Small intestine (tissue), 7 donors: ENCODE results near the gene NET1. TPM values are rescaled to one million over a fixed set of nuclear protein-coding genes. Genes with fewer than 3 reads are reported as not detected.
"Not testable (repeated sequence)": the region's sequence is repeated elsewhere in the genome, so short reads cannot be mapped to it uniquely, and the experiment has no call there.

Experiments used
- DNase-seq, 2 donors: peaks; one replicate each; pipeline versions ENCODE4 v3.0.0 to v3.0.0-alpha.2; 2013
- FAIRE-seq: peaks from 2 replicates; lab custom pipeline; 2012; peaks lifted over from hg19 to GRCh38; lab: Jason Lieb, UNC
- H3K27ac ChIP-seq, 3 donors: one replicate each; pipeline ENCODE4 v1.5.1; 2013; ENCODE audit warnings: low read length in 2 of 3, mild to moderate bottlenecking in 2 of 3, control low read depth in 1 of 3, inconsistent platforms in 1 of 3, low read depth in 1 of 3, moderate library complexity in 1 of 3
- H3K27me3 ChIP-seq, 3 donors: one replicate each; pipeline ENCODE4 v1.6.1; 2013; ENCODE audit warnings: low read length in 3 of 3, inconsistent platforms in 1 of 3; ENCODE audit not compliant: control insufficient read depth in 3 of 3, insufficient read depth in 3 of 3
- H3K36me3 ChIP-seq, 3 donors: one replicate each; pipeline ENCODE4 v1.6.1; 2013; ENCODE audit warnings: low read length in 3 of 3, inconsistent platforms in 1 of 3, low read depth in 1 of 3, mild to moderate bottlenecking in 1 of 3, moderate library complexity in 1 of 3; ENCODE audit not compliant: control insufficient read depth in 3 of 3, insufficient read depth in 2 of 3
- H3K4me1 ChIP-seq, 3 donors: one replicate each; pipeline ENCODE4 v1.6.1; 2013; ENCODE audit warnings: low read length in 2 of 3, inconsistent platforms in 1 of 3, low read depth in 1 of 3, mild to moderate bottlenecking in 1 of 3, moderate library complexity in 1 of 3; ENCODE audit not compliant: control insufficient read depth in 3 of 3, insufficient read depth in 2 of 3
- H3K4me3 ChIP-seq, 3 donors: one replicate each; pipeline ENCODE4 v1.5.1; 2013; ENCODE audit warnings: low read length in 3 of 3, control low read depth in 1 of 3, inconsistent platforms in 1 of 3, low read depth in 1 of 3, mild to moderate bottlenecking in 1 of 3, moderate library complexity in 1 of 3
- H3K9me3 ChIP-seq, 2 donors: one replicate each; pipeline ENCODE4 v1.6.1; 2013; ENCODE audit warnings: low read depth in 1 of 2, low read length in 1 of 2; ENCODE audit not compliant: control insufficient read depth in 2 of 2, insufficient read depth in 1 of 2
- WGBS, 3 donors: extraction: QIAGEN DNeasy Blood & Tissue Kit; methylation state at CpG; one replicate each; pipeline ENCODE4 v1.1.7; 2013; 5-methylcytosine and 5-hydroxymethylcytosine counted together
- polyA plus RNA-seq, 4 donors: library from polyadenylated mRNA; stranded (reverse) in 3 of 4; unstranded in 1 of 4; fragments of 200-250 nt in 3 of 4; fragments of 120-200 nt in 1 of 4; gene quantifications; one replicate each; pipeline versions ENCODE4 v1.2.1 to v1.2.3, GENCODE V29; 2013
- donor health status: healthy with polysubstance abuse.
- donor health status: control.
- donor health status: control.
- donor health status: Bipolar disorder and iron deficiency.
- donor health status: healthy.

NET1 gene
- polyA plus RNA-seq, 4 donors = 58.0 to 187 (median 140) TPM

DNA sequence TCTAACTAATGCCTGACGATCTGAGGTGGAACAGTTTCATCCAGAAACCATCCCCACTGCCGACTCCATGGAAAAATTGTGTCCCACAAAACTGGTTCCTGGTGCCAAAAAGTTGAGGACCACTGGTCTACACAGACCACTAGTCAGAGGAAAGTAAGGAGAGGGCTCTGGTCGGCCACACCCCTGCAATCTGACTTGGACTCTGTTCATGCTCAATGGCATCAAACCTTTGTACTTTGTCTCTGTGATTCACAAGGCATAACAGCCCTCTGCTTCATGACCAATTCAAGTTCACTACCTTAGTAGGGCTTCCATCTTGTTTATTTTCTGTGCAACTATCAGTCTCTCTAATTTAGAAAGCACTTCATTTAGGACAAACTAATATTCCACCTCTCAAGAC, 9.6 kb upstream of the NET1 start:
- DNase-seq (peak; percentile 85 to 92), FAIRE-seq (no peak)
- peaks cover 0 to 4% (median 0%) of the 10 kb centered on the region in 3 donors for H3K4me1 ChIP-seq
- H3K27ac ChIP-seq = peak overlapping the region in 2 of 3 donors; percentile 78 to 80
- H3K4me3 ChIP-seq = peak overlapping the region in 2 of 3 donors; percentile 30 to 59
- WGBS, 3 donors = 48 to 76% (median 57%) methylated on average over 3 of the region's 3 CpGs
- H3K27me3 ChIP-seq = peaks cover 0 to 2% (median 0%) of the 10 kb centered on the region in 3 donors
- H3K36me3 ChIP-seq = peaks cover 0 to 5% (median 3%) of the 10 kb centered on the region in 3 donors
- no peaks in the 10 kb centered on the region for H3K9me3 ChIP-seq

DNA sequence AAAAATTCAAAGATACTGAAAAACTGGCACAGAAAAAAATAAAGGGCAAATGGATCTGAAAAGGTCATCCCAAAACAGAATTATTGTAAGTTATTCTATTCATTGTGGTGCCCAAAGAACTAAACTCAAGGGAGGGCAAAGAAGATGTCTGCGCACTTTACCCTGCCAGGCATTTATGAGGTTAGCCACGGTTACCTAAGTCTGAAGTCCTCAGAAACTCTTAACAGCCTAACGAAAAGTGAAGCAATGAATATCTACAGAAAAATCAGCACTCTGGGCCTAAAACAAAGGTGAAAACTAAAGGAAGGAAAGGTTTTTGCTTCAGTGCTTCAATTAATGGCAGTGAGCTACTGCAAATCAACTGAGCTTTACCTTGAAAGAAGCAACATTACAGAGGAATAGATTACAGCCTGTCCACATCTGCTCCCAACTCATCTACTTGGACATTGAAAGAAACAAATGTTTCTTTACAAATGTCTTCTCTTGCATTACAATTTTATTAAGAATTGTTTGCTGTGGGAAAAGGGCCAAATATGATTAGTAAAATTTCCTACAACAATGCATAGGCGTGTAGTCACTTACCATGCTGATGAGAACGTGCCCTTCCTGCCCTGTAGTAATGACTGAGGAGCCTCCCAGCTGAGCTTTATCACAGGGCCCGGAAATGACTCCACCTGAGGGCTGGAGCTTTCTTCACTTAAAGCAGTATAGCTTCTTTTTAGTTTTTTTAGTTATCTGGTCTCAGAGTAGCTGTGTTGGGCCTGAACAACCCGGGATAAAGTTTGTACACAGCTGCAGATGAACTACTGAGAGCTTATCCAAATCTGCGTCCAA, 7.9 kb upstream of the NET1 start, which contains the start of gene TUBAL3:
Gene TUBAL3, minus strand, starts transcription at position 621 of the 834 bp plus-strand sequence. Its CDS starts 36 bp downstream, at position 585.
- WGBS, 3 donors = 31 to 59% (median 42%) methylated on average over 8 of the region's 8 CpGs

DNA sequence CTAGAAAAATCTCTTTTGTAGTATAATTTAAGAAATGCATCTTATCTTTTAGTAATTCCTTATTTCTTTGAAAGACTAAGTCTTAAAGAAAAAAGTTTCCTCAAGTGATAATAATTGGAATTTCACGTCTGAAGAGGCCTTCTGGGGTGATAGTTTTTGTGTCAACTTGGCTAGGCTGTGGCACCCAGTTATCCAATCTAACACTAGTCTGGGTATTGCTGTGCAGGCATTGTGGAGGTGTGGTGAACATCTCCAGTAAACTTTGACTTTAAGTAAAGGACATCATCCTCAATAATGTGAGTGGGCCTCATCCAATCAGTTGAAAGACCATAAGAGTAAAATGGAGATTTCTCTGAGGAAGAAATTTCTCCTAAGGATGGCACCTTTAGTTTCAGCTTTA, 5.4 kb upstream of the NET1 start:
- H3K27ac ChIP-seq = no peak overlapping the region
- no peaks in the 10 kb centered on the region for H3K9me3 ChIP-seq
- peaks cover 0 to 4% (median 0%) of the 10 kb centered on the region in 3 donors for H3K27me3 ChIP-seq
- H3K4me1 ChIP-seq = peaks cover 0 to 5% (median 0%) of the 10 kb centered on the region in 3 donors
- H3K4me3 ChIP-seq = no peak overlapping the region
- no peak for FAIRE-seq
- DNase-seq = no peak
- 60 to 70% (median 66%) methylated on average over 1 of the region's 1 CpG for WGBS, 3 donors
- H3K36me3 ChIP-seq = no peaks in the 10 kb centered on the region

More for the DNA sequence above, 7.9 kb upstream of the NET1 start, which contains the start of gene TUBAL3:
- H3K36me3 ChIP-seq = peaks cover 0 to 5% (median 3%) of the 10 kb centered on the region in 3 donors
- FAIRE-seq (no peak), DNase-seq (peak; percentile 67 to 87)
- no peaks in the 10 kb centered on the region for H3K27me3 ChIP-seq
- H3K27ac ChIP-seq = peak within 1 kb of the TSS; percentile 53 to 78 (median 68)
- peaks cover 0 to 4% (median 0%) of the 10 kb centered on the region in 3 donors for H3K4me1 ChIP-seq
- peak within 1 kb of the TSS in 2 of 3 donors; percentile 28 to 55 for H3K4me3 ChIP-seq
- no peaks in the 10 kb centered on the region for H3K9me3 ChIP-seq

DNA sequence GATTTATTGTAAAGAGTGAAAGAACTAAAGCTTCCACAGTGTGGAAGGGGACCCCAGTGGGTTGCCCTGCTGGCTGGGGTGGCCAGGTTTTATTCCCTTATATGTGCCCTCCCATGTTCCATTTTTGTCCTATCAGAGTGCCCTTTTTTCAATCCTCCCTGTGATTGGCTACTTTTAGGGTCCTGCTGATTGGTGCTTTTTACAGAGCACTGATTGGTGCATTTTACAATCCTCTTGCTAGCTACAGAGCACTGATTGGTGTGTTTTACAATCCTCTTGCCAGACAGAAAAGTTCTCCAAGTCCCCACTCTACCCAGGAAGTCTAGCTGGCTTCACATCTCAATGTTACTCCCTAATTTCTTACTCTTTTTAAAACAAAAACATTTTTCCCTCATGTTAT, 1.6 kb upstream of the NET1 start:
- not testable (repeated sequence) for H3K9me3 ChIP-seq, H3K27ac ChIP-seq, FAIRE-seq, H3K4me1 ChIP-seq, H3K36me3 ChIP-seq, DNase-seq, H3K4me3 ChIP-seq, H3K27me3 ChIP-seq

DNA sequence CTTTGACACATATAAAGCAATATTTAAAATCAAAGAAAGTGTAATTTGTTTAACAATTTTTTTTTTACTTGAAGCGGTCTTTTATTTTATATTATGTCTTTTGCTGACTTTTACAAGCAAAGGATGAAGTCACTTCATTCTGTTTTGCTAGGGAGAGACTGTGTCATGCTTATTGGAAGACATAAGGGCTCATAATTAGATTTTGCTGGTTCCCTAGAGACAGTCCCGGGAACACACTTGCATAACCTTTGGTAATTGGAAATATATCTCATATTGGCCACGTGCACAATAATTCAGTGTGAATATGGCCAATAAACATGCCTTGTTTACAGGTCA, 448 bp upstream of the NET1 start:
- peaks cover 2 to 6% (median 5%) of the 10 kb centered on the region in 3 donors for H3K4me1 ChIP-seq
- H3K27ac ChIP-seq = no peak overlapping the region
- DNase-seq (no peak), FAIRE-seq (no peak)
- peaks cover 0 to 4% (median 0%) of the 10 kb centered on the region in 3 donors for H3K27me3 ChIP-seq
- H3K9me3 ChIP-seq = no peaks in the 10 kb centered on the region
- H3K4me3 ChIP-seq = peak overlapping the region in 2 of 3 donors; percentile 63 to 87
- WGBS, 3 donors = 23 to 33% (median 33%) methylated on average over 3 of the region's 3 CpGs
- H3K36me3 ChIP-seq = no peaks in the 10 kb centered on the region

DNA sequence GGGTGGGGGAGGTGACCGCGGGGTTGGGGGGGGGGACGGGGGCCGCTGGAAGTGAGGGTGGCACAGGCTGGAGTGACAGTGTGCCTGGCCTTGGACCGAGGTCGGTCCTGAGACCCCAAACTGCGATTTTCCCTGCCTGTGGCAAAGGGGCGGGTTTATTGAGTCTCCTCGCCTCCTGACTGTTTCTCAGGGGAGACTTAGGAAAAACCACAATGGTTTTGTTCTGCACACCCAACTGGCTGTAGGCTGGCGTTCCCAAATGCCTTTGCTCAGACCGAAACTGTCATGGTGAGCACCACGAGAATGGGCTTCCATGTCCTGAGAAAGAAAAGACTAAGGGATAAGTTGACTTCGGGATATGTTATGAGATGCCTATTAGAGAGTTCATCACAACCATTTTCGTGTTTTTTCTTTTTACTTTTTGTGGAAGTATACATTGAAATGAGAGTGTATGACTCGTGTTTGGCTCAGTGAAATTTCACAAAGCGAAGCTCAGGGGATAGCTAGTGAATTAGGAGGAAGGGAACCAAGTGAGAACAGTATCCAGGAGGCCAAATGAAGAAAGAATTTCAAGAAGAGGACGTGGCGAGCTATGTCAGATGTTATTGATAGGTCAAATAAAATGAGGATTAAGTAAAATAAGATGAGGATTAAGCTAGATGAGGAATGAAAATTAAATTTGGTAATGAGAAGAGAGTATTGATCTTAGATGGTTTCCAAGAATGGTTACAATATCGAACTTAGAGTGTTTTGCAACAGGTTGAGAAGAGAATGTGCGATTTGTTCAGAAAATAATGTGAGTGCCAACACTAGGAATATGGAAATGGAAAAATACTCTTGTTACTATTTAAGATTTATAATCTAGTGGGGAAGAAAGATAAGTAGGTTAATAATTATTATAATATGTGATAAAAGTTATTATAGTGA, 918 bp downstream of the NET1 start:
- 5 to 18% (median 14%) methylated on average over 14 to 20 of the region's 20 CpGs for WGBS, 3 donors
- FAIRE-seq (no peak), DNase-seq (peak; percentile 45 to 55)
- H3K4me3 ChIP-seq = peak overlapping the region; percentile 63 to 87 (median 69)
- H3K4me1 ChIP-seq = peaks cover 2 to 6% (median 5%) of the 10 kb centered on the region in 3 donors
- H3K36me3 ChIP-seq = no peaks in the 10 kb centered on the region
- H3K27ac ChIP-seq = peak overlapping the region; percentile 24 to 45 (median 25)
- H3K27me3 ChIP-seq = peaks cover 0 to 4% (median 0%) of the 10 kb centered on the region in 3 donors
- no peaks in the 10 kb centered on the region for H3K9me3 ChIP-seq

DNA sequence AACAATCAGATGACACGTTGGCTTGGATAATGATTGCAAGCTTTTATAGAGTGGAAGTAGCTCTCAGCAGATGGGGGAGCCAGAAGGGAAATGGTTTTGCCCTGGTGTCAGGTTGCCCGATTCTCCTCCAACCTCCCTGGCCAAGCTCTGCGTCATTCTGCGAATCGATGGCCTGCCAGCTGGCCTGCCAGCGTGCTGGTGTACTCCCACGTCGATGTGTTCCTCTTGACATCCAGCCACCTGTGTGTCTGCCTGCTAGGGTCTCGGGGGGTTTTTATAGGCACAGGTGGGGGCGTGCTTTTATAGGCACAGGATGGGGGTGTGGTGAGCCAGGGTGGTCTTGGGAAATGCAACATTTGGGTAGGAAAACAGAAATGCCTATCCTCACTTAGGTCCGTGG, 4.6 kb downstream of the NET1 start:
- 93 to 98% (median 93%) methylated on average over 11 of the region's 11 CpGs for WGBS, 3 donors
- DNase-seq = no peak
- Histone ChIP-seq H3K27me3 (no peaks in the 10 kb centered on the region), H3K36me3 (no peaks in the 10 kb centered on the region), H3K4me3 (no peak overlapping the region), H3K27ac (no peak overlapping the region), H3K9me3 (no peaks in the 10 kb centered on the region), H3K4me1 (peaks cover 2 to 5% (median 4%) of the 10 kb centered on the region in 3 donors)
- FAIRE-seq = no peak

DNA sequence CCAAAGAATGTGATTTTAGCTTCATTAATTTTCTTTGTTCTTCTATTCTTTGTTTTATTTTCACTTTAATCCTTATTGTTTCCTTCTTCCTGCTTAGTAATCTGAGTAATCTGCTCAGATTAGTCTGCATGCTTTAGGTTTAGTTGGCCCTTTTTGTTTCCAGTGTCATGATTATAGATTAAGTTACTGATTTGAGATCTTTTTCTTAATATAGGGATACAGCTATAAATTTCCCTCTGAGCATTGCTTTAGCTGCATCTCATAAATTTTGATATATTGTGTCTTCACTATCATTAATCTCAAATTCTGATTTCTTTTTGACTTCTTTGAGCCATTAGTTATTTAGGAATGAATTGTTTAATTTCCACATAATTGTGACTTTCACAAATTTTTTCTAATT, 6.2 kb downstream of the NET1 start:
- H3K9me3 ChIP-seq = no peaks in the 10 kb centered on the region
- no peaks in the 10 kb centered on the region for H3K27me3 ChIP-seq
- H3K4me3 ChIP-seq = no peak overlapping the region
- DNase-seq = no peak
- peaks cover 0 to 2% (median under 1%) of the 10 kb centered on the region in 3 donors for H3K4me1 ChIP-seq
- no peaks in the 10 kb centered on the region for H3K36me3 ChIP-seq
- FAIRE-seq = no peak
- H3K27ac ChIP-seq = no peak overlapping the region
